Measurements from ENCODE around the gene S100A2.

S100A2 gene

DNA sequence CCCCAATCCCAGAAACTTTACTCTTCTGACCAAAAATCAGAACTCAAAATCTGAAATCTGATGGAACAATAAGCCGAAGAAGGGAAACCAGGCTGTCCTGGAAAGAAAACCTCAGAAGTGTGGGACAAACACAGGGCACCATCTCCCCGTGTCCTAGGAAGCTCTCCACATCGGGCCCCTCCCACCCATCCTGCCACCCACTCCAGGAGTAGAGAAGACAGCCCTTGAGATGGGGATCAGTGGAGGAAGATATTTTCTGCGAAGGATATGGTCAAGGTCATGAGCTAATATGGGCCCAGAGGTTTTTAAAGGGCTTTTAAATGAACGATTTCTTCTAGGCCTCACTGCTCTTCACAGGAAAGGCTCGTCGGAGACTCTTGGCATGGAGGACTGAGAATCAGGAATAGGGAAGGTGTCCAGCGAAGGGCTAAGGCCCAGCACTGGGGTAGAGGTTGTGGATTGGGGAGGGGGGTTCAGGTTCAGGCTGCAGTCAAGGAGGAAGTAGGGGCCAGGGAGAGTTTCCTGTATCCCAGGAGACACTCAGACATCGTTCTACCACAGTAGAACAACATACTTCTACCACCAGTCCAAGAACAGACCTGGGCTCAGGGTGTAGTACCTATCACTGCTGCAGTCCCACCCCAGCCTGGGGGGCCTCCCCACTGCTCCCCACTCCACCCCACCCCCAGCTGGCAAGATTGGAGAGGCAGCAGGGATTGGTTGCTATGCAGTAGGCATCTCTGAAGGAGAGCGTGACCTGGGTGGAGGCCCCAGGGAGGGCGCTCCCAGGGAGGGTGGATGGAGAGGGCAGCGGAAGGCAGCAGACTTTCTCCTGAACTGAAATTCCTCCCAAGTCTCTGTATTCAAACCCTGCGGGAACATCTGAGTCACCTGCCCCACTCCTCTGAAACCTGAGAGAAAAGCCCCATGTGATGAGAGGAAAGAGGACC lies 23.7 kb downstream of the S100A2 start:
- no peak overlapping the region for H3K4me3 ChIP-seq (ENCODE audit: low read length)
- TF ChIP-seq, protein P1, sequence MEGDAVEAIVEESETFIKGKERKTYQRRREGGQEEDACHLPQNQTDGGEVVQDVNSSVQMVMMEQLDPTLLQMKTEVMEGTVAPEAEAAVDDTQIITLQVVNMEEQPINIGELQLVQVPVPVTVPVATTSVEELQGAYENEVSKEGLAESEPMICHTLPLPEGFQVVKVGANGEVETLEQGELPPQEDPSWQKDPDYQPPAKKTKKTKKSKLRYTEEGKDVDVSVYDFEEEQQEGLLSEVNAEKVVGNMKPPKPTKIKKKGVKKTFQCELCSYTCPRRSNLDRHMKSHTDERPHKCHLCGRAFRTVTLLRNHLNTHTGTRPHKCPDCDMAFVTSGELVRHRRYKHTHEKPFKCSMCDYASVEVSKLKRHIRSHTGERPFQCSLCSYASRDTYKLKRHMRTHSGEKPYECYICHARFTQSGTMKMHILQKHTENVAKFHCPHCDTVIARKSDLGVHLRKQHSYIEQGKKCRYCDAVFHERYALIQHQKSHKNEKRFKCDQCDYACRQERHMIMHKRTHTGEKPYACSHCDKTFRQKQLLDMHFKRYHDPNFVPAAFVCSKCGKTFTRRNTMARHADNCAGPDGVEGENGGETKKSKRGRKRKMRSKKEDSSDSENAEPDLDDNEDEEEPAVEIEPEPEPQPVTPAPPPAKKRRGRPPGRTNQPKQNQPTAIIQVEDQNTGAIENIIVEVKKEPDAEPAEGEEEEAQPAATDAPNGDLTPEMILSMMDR (IDR thresholded peaks at IDR 0.05; ENCODE audit: insufficient read depth, low read depth, low read length, missing control alignments), result no peak
- no peak for DNase-seq (ENCODE audit: low read depth)

DNA sequence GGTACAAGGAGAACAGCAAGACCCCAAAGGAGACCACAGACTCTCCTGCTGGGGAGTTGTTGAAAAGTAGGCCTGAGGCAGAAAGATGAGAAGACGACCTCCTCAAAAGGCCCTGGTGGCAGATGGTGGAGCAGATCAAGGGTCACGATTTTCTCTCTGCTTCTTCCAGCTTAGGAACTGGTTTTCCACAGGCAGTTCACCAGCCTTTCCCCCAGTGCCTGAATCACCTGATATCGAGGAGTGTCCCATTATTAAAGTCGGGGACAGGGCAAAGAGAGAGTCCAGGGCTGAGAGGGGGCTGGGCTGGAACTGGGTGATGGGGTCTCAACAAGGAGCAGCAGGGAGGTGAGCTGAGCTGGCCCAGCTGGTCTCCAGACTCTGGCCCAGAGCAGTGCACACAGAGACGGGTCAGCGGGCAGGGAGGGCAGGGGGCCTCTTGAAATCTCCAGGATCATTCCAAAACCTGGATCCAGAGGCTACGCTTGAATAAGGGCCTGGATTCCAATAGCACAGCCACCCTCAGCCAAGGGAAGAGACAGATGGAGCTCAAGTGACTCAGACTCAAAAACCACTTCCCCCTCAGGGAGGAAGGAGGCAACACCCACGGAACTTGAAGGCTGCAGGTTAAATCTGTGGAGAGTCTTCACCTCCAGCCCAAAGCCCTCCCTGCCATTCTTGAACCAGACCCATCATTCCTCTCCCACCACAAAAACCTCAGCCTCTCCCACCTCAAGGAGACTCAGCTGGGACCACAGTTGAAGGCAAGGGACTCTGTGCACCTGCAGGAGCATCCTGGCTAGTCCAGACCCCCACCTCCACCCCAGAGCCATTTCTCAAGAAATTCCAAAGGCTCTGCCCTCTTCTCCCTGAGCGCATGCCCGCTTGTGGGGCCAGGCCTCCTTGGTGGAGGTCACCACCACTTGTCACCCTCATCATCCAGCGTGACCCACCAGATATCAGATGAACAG lies 25.0 kb downstream of the S100A2 start, which contains the start of gene S100A5:
TSS of gene S100A5 (minus strand) at position 541 of the 968 bp plus-strand sequence. CDS start 743 bp downstream, outside the sequence.
- DNase-seq (ENCODE audit: low read depth), result peak; percentile 77
- H3K4me3 ChIP-seq (ENCODE audit: low read length), result no peak within 1 kb of the TSS
- TF ChIP-seq, protein P1 (IDR thresholded peaks at IDR 0.05; ENCODE audit: insufficient read depth, low read depth, low read length, missing control alignments), result no peak

DNA sequence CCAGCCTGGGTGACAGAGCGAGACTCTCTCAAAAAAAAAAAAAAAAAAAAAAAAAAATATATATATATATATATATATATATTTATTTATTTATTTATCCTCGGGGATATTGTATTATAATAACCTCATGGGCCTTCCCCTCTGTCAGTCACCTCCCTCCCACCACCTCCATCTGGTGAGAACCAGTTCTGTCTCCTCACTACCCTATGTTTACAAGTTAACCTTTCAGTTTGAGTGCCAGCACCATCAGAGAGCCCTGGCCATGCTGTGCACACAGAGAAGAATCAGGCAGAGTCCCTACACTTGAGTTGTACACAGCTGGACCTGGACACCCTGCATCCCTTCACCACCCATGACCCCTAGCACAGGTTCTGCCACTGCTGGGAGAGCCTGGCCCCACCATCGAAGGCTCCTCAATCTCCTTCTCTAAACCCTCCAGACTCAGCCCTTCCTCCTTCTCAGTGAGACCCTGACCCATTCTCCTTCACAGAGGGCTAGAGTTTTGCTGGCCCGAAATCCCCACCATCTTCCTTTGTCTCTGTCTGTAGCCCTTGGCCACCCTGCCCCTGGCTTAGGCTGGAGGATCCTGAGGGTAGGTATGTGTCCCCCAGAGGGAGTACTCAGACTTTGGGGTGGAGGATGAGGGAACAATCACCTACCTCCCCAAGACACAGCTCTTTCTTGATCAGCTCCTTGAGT lies 26.1 kb downstream of the S100A2 start:
- no peak overlapping the region for H3K4me3 ChIP-seq (ENCODE audit: low read length)
- no peak for DNase-seq (ENCODE audit: low read depth)
- TF ChIP-seq, protein P1 (IDR thresholded peaks at IDR 0.05; ENCODE audit: insufficient read depth, low read depth, low read length, missing control alignments), result no peak

GRCh38 chr1:153538315-153538821 lies 27.3 kb downstream of the S100A2 start:
- TF ChIP-seq, protein P1 (IDR thresholded peaks at IDR 0.05; ENCODE audit: insufficient read depth, low read depth, low read length, missing control alignments), result no peak
- no peak overlapping the region for H3K4me3 ChIP-seq (ENCODE audit: low read length)
- DNase-seq (ENCODE audit: low read depth), result peak; percentile 55

DNA sequence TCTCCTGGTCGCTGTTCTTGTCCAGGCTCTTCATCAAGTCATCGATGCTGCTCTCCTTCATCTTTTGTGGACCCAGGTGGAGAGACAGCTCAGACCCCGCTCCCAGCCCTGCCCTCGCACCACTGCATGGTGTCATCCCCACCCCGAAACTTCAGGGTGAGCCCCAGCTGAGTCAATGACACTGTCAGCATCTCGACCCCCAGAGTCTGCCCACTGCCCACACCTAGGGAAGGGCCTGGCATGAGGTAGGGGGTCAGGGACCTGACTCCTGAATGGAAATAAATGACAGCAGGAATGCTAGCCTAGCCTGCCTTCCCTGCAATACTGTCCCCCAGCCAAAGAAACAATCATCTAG lies 28.3 kb downstream of the S100A2 start:
- TF ChIP-seq, protein P1 (IDR thresholded peaks at IDR 0.05; ENCODE audit: insufficient read depth, low read depth, low read length, missing control alignments), result no peak
- no peak overlapping the region for H3K4me3 ChIP-seq (ENCODE audit: low read length)
- no peak for DNase-seq (ENCODE audit: low read depth)
